ENCODE data around the gene ZNF747. TPM values are rescaled to one million over a fixed set of nuclear protein-coding genes. Genes with fewer than 3 reads are reported as not detected.

ZNF747 gene
- total RNA-seq, 4 donors from 2014 or later, result 9.9 to 23.7 (median 19.6) TPM

GRCh38 chr16:30566531-30566930 is 31.9 kb upstream of the ZNF747 start:
- 87 to 93% methylated on average over 4 of the region's 4 CpGs for WGBS, 2 donors
- no peak overlapping the region for H3K4me3 ChIP-seq (ENCODE audit: low read depth, poor library complexity, severe bottlenecking)
- TF ChIP-seq CTCF (IDR thresholded peaks at IDR 0.05) (no peak), POLR2A (IDR thresholded peaks at IDR 0.05) (no peak)
- DNase-seq (ENCODE audit: low spot score in 2 of 2), result no peak
- intact Hi-C loops (cut with DNase I; ENCODE audit: low total_unique reads), result loop anchor here (10.0 kb wide), 1 partner anchor 68 kb away; no protein-coding TSS in a partner anchor

GRCh38 chr16:30565984-30566383 is 31.3 kb upstream of the ZNF747 start:
- no peak for TF ChIP-seq POLR2A (IDR thresholded peaks at IDR 0.05)
- TF ChIP-seq CTCF (IDR thresholded peaks at IDR 0.05), result no peak
- intact Hi-C loops (cut with DNase I; ENCODE audit: low total_unique reads), result loop anchor here (10.0 kb wide), 1 partner anchor 69 kb away; no protein-coding TSS in a partner anchor
- 70 to 75% methylated on average over 8 of the region's 8 CpGs for WGBS, 2 donors
- DNase-seq (ENCODE audit: low spot score in 2 of 2), result no peak
- no peak overlapping the region for H3K4me3 ChIP-seq (ENCODE audit: low read depth, poor library complexity, severe bottlenecking)

GRCh38 chr16:30565526-30565925 is 30.9 kb upstream of the ZNF747 start:
- WGBS, 2 donors, result 62 to 63% methylated on average over 7 of the region's 7 CpGs
- no peak for DNase-seq (ENCODE audit: low spot score in 2 of 2)
- intact Hi-C loops (cut with DNase I; ENCODE audit: low total_unique reads), result loop anchor here (10.0 kb wide), 1 partner anchor 69 kb away; no protein-coding TSS in a partner anchor
- no peak overlapping the region for H3K4me3 ChIP-seq (ENCODE audit: low read depth, poor library complexity, severe bottlenecking)
- no peak for TF ChIP-seq POLR2A (IDR thresholded peaks at IDR 0.05)
- TF ChIP-seq CTCF (IDR thresholded peaks at IDR 0.05), result no peak

- DNase-seq (ENCODE audit: low spot score in 2 of 2), result no peak
- WGBS, 2 donors, result 75 to 84% methylated on average over 14 of the region's 14 CpGs
- intact Hi-C loops (cut with DNase I; ENCODE audit: low total_unique reads), result loop anchor here (10.0 kb wide), 1 partner anchor 73 kb away; no protein-coding TSS in a partner anchor
- TF ChIP-seq POLR2A (IDR thresholded peaks at IDR 0.05) (no peak), CTCF (IDR thresholded peaks at IDR 0.05) (no peak)
- no peak overlapping the region for H3K4me3 ChIP-seq (ENCODE audit: low read depth, poor library complexity, severe bottlenecking)
Observed at GRCh38 chr16:30562021-30562420, 27.4 kb upstream of the ZNF747 start.

- DNase-seq (ENCODE audit: low spot score in 2 of 2), result no peak
- no peak for TF ChIP-seq CTCF (IDR thresholded peaks at IDR 0.05)
- TF ChIP-seq POLR2A (IDR thresholded peaks at IDR 0.05), result no peak
- H3K4me3 ChIP-seq (ENCODE audit: low read depth, poor library complexity, severe bottlenecking), result peak overlapping the region; percentile 14
- WGBS, 2 donors, result 25 to 39% methylated on average over 23 to 45 of the region's 46 CpGs
- intact Hi-C loops (cut with DNase I; ENCODE audit: low total_unique reads), result loop anchor here (10.0 kb wide), 1 partner anchor 74 kb away; no protein-coding TSS in a partner anchor
Observed at GRCh38 chr16:30561089-30561816, 26.6 kb upstream of the ZNF747 start.

All from lower leg skin (tissue), 4 donors.